Measurements from ENCODE around the gene RAD54L. TPM values are rescaled to one million over a fixed set of nuclear protein-coding genes. Genes with fewer than 3 reads are reported as not detected.

The RAD54L gene
- total and polyA plus RNA-seq, 2 of the 4 experiments (the other 2 are of a cell fraction): 4.8 to 10.6 TPM

DNA sequence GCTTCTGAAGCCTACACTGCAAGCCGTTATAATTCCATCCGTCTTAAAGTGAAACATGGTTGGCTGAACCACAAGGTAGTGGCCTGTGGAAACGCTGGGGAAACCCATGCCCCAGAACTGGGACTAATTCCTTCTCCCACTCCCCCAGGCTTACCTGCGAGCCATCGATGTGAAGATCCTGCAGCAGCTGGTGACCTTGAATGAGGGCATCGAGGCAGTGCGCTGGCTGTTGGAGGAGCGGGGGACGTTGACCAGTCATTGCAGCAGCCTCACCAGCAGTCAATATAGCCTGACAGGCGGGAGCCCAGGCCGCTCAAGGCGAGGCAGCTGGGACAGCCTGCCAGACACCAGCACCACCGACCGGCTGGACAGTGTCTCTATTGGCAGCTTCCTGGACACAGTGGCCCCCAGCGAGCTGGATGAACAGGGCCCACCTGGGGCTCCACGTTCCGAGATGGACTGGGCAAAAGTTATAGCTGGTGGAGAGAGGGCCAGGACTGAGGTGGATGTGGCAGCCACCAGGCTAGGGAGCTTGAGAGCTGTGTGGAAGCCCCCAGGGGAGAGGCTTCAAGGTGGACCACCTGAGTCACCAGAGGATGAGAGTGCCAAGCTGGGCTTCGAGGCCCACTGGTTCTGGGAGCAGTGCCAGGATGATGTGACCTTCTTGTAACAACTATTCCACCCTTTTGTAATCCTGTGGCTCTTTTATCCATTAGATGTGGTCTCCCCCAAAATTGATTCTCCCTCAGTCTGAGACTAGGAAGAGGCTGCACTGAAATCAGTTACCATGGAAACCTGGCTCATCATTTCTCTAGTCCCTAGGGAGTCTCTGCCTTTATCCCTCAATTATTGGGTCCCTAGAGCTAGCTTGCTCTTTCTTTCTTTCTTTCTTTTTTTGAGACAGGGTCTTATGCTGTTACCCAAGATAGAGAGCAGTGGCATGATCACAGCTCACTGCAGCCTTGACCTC lies 27.7 kb upstream of the RAD54L start:
- no peak overlapping the region for H3K4me2 ChIP-seq (ENCODE audit: low read depth, low read length)
- peak overlapping the region; percentile 35 for H2AFZ ChIP-seq (replicated peaks; ENCODE audit: low read length, poor library complexity)
- dilution Hi-C loops (cut with HindIII; ENCODE audit: low sequenced_read_pairs, unreplicated experiment) (no loop called here), in situ Hi-C loops (cut with MboI; ENCODE audit: low sequenced_read_pairs) (no loop called here), intact Hi-C loops (cut with micrococcal nuclease) (no loop called here)
- no peak overlapping the region for H3K4ac ChIP-seq (ENCODE audit: low read depth, low read length)
- no peak overlapping the region for H3K27ac ChIP-seq (ENCODE audit: insufficient read depth, low read length)
- no peak overlapping the region for H2BK15ac ChIP-seq (ENCODE audit: low read depth, low read length)
- H3K4me3 ChIP-seq (ENCODE audit: insufficient read depth, low read depth, low read length): no peak overlapping the region
- peaks cover 2% of the 10 kb centered on the region; the same call in 1 of the 2 replicates for H3K36me3 ChIP-seq (ENCODE audit: control insufficient read depth, insufficient read depth, low read length)
- peaks cover 2% of the 10 kb centered on the region; the same call in 1 of the 2 replicates for H3K4me1 ChIP-seq (ENCODE audit: control insufficient read depth, insufficient read depth, low read length)
- POLR2A ChIA-PET (ENCODE audit: unreplicated experiment): no interaction called here
- BruUV-seq (replicated peaks): no TSS peak
- no peak overlapping the region for H4K91ac ChIP-seq (ENCODE audit: insufficient read depth, low read depth, low read length)
- H3K14ac ChIP-seq (replicated peaks; ENCODE audit: low read depth, low read length): no peak overlapping the region
- no peak overlapping the region for H2BK5ac ChIP-seq (ENCODE audit: low read depth, low read length, poor library complexity, severe bottlenecking)
- no peaks in the 10 kb centered on the region for H3K9me3 ChIP-seq (ENCODE audit: control insufficient read depth, insufficient read depth, low read length)
- H4K20me1 ChIP-seq (ENCODE audit: insufficient read depth, low read length): no peaks in the 10 kb centered on the region
- no peak for TF ChIP-seq MAFK (IDR thresholded peaks at IDR 0.05; ENCODE audit: low read depth, low read length)
- no peaks in the 10 kb centered on the region; a peak in 1 of 4 replicates for H3K79me1 ChIP-seq (ENCODE audit: low read depth in 1 of 2, low read length in 2 of 2)
- H3K18ac ChIP-seq (ENCODE audit: low read depth, low read length): no peak overlapping the region
- no peak overlapping the region for H2AK5ac ChIP-seq (ENCODE audit: low read depth, low read length)
- H4K8ac ChIP-seq (ENCODE audit: low read depth in 2 of 2, low read length in 2 of 2): no peak overlapping the region
- no peak for DNase-seq
- H3K27me3 ChIP-seq (ENCODE audit: control insufficient read depth, insufficient read depth, low read length): no peaks in the 10 kb centered on the region
- ATAC-seq (ENCODE audit: low read depth): no peak
- no peak overlapping the region for H2BK20ac ChIP-seq (ENCODE audit: low read depth, low read length)
- H2AK9ac ChIP-seq (replicated peaks; ENCODE audit: low read depth, low read length, poor library complexity): peak overlapping the region; percentile 19
- CTCF ChIA-PET: no interaction called here
- H3K9ac ChIP-seq (ENCODE audit: low read depth, low read length): no peak overlapping the region
- H3K56ac ChIP-seq (ENCODE audit: extremely low read depth, insufficient read depth, low read length): no peak overlapping the region
- H3K23ac ChIP-seq (ENCODE audit: low read depth, low read length): no peak overlapping the region
- no peak overlapping the region for H4K5ac ChIP-seq (ENCODE audit: low read depth, low read length)
- 78% methylated on average over 7 of the region's 18 CpGs; no CpG with 5 or more reads in 1 of the 2 experiments for WGBS, 2 experiments (ENCODE audit: extremely low coverage in 2 of 2, insufficient read length in 1 of 2)
- no peak overlapping the region for H2BK120ac ChIP-seq (ENCODE audit: low read depth, low read length)
- 0 out of 2 replicates have a peak, but pooled peaks cover 6% of the 10 kb centered on the region for H3K9me1 ChIP-seq (ENCODE audit: insufficient read depth, low read length)
